Dermis blood vessel endothelial cell (primary cell): ENCODE results near the gene CCDC69. TPM values are rescaled to one million over a fixed set of nuclear protein-coding genes. Genes with fewer than 3 reads are reported as not detected.
"Not testable (repeated sequence)": the region's sequence is repeated elsewhere in the genome, so short reads cannot be mapped to it uniquely, and the experiment has no call there.

ENCODE experiments used
- DNase-seq: peaks from one replicate; pipeline ENCODE4 v3.0.0; 2010
- total RNA-seq: library from RNA; depleted of rRNA; stranded (reverse); fragments of >200 nt; gene quantifications from 2 replicates; pipeline ENCODE4 v1.2.3, GENCODE V29; 2014

CCDC69 gene
- total RNA-seq, 1 donor from 2014 or later: 5.6 TPM

GRCh38 chr5:151244206-151244605 is 20.3 kb upstream of the CCDC69 start:
- no peak for DNase-seq

GRCh38 chr5:151243564-151243963 is 19.7 kb upstream of the CCDC69 start:
- DNase-seq: no peak

- DNase-seq: no peak
Observed at GRCh38 chr5:151243127-151243526, 19.2 kb upstream of the CCDC69 start.

GRCh38 chr5:151240924-151241635 is 17.2 kb upstream of the CCDC69 start:
- no peak for DNase-seq

- not testable (repeated sequence) for DNase-seq
Observed at GRCh38 chr5:151240268-151240835, 16.5 kb upstream of the CCDC69 start.

- peak; percentile 70 for DNase-seq
Observed at GRCh38 chr5:151239237-151239861, 15.5 kb upstream of the CCDC69 start.

- no peak for DNase-seq
Observed at GRCh38 chr5:151238303-151238741, 14.4 kb upstream of the CCDC69 start.

- no peak for DNase-seq
Observed at GRCh38 chr5:151237685-151238084, 13.8 kb upstream of the CCDC69 start.

GRCh38 chr5:151236888-151237287 is 13.0 kb upstream of the CCDC69 start:
- no peak for DNase-seq

- DNase-seq: not testable (repeated sequence)
Observed at GRCh38 chr5:151235239-151235571, 11.3 kb upstream of the CCDC69 start.

GRCh38 chr5:151234476-151235238 is 10.8 kb upstream of the CCDC69 start:
- DNase-seq: peak; percentile 41

GRCh38 chr5:151233616-151234085 is 9.8 kb upstream of the CCDC69 start:
- DNase-seq: no peak

GRCh38 chr5:151231359-151231758 is 7.5 kb upstream of the CCDC69 start:
- DNase-seq: no peak

GRCh38 chr5:151230048-151230680 is 6.3 kb upstream of the CCDC69 start:
- peak; percentile 18 for DNase-seq

- DNase-seq: no peak
Observed at GRCh38 chr5:151228986-151229385, 5.1 kb upstream of the CCDC69 start.

GRCh38 chr5:151227918-151228447 is 4.1 kb upstream of the CCDC69 start:
- no peak for DNase-seq

- DNase-seq: no peak
Observed at GRCh38 chr5:151225475-151225874, 1.6 kb upstream of the CCDC69 start.

- no peak for DNase-seq
Observed at GRCh38 chr5:151225071-151225470, 1.2 kb upstream of the CCDC69 start.

- no peak for DNase-seq
Observed at GRCh38 chr5:151224372-151224771, 480 bp upstream of the CCDC69 start.

- no peak for DNase-seq
Observed at GRCh38 chr5:151222790-151223446, 974 bp downstream of the CCDC69 start.

GRCh38 chr5:151222054-151222789 is 1.7 kb downstream of the CCDC69 start:
- DNase-seq: no peak
